A549 (cell line): ENCODE results near the gene TPSG1. TPM values are rescaled to one million over a fixed set of nuclear protein-coding genes. Genes with fewer than 3 reads are reported as not detected.
A peak's percentile ranks its signal among the peaks of the same experiment; 100 is the strongest.

Experiments
- ATAC-seq, 2 experiments: fragments of 200-7000 bp in 1 of 2; fragments of >200 bp in 1 of 2; cut with Nextera tagmentation in 1 of 2; cut with Tn5 transposase in 1 of 2; 3 replicates each; pipeline versions ENCODE4 v1.8.0 to v1.9.1; 2018 to 2020; ENCODE audit warnings: mild to moderate bottlenecking in 1 of 2, moderate library complexity in 1 of 2
- CTCF ChIA-PET: fragments of 300-600 bp; sonication (Branson Sonifier 250); formaldehyde crosslinking; extraction: SDS; loops from one replicate; lab custom pipeline; 2021; ENCODE audit warnings: antibody characterized with exemption, inconsistent platforms; lab: Yijun Ruan, JAX
- POLR2A ChIA-PET: fragments of 350-600 bp; formaldehyde crosslinking; extraction: SDS; loops from one replicate; lab custom pipeline; 2021; ENCODE audit warnings: antibody characterized with exemption, inconsistent platforms; lab: Yijun Ruan, JAX
- DNase-seq, 2 experiments: peaks; one replicate each; pipeline versions ENCODE4 v3.0.0 to v3.0.0-alpha.2; 2011 to 2016; ENCODE audit warnings: low read depth in 1 of 2, low spot score in 1 of 2
- FAIRE-seq: peaks from 2 replicates; lab custom pipeline; 2011; peaks lifted over from hg19 to GRCh38; lab: Jason Lieb, UNC
- H3K27ac ChIP-seq, 2 experiments: fragments of >200 bp; sonication (Bioruptor Twin); formaldehyde crosslinking; 3 replicates each; pipeline ENCODE4 v1.5.1; 2016 to 2017
- H3K4me1 ChIP-seq: fragments of >200 bp; sonication (Bioruptor Twin); formaldehyde crosslinking; 3 replicates; pipeline ENCODE4 v1.6.1; 2016
- H3K4me2 ChIP-seq: fragments of >200 bp; sonication (Bioruptor Twin); formaldehyde crosslinking; 3 replicates; pipeline ENCODE4 v1.6.1; 2016
- H3K4me3 ChIP-seq: fragments of >200 bp; sonication (Bioruptor Twin); formaldehyde crosslinking; 3 replicates; pipeline ENCODE4 v1.5.1; 2016
- H3K9me3 ChIP-seq: fragments of >200 bp; sonication (Bioruptor Twin); formaldehyde crosslinking; 3 replicates; pipeline ENCODE4 v1.6.1; 2016
- BHLHE40 ChIP-seq: IDR thresholded peaks from 2 replicates; pipeline ENCODE4 v1.6.1; 2012; ENCODE audit warnings: low read depth, low read length, inconsistent platforms
- CBX2 ChIP-seq: fragments of 200-600 bp; sonication (generic); IDR thresholded peaks from 2 replicates; pipeline ENCODE4 v1.6.1; 2016; ENCODE audit warnings: low read depth, mild to moderate bottlenecking, borderline replicate concordance
- CBX8 ChIP-seq: fragments of 200-600 bp; sonication (generic); IDR thresholded peaks from 2 replicates; pipeline ENCODE4 v1.6.1; 2016
- CHD4 ChIP-seq: fragments of 200-600 bp; sonication (generic); IDR thresholded peaks from 2 replicates; pipeline ENCODE4 v1.6.1; 2016; ENCODE audit warnings: antibody characterized with exemption, mild to moderate bottlenecking, borderline replicate concordance
- EHF ChIP-seq: fragments of 250-450 bp; sonication (Bioruptor Pico); IDR thresholded peaks from 2 replicates; pipeline ENCODE4 v1.5.0; 2020; ENCODE audit warnings: mild to moderate bottlenecking
- EP300 ChIP-seq, 2 experiments: fragments of >200 bp; sonication (Bioruptor Twin); formaldehyde crosslinking; IDR thresholded peaks; 2 replicates in 1 of 2; 3 replicates in 1 of 2; pipeline ENCODE4 v1.6.1; 2016 to 2017
- FOSL2 ChIP-seq, 2 experiments: fragments of 450-650 bp in 1 of 2; fragments of >200 bp in 1 of 2; sonication (Bioruptor Twin) in 1 of 2; formaldehyde crosslinking; IDR thresholded peaks; 2 replicates each; pipeline versions ENCODE4 v1.5.0 to v1.6.1; 2016 to 2020; ENCODE audit warnings: mild to moderate bottlenecking in 1 of 2, moderate library complexity in 1 of 2
- HOXA7 ChIP-seq: fragments of 250-450 bp; sonication (Bioruptor Pico); IDR thresholded peaks from 2 replicates; pipeline ENCODE4 v1.5.0; 2020; ENCODE audit warnings: mild to moderate bottlenecking, moderate library complexity
- JUN ChIP-seq, 2 experiments: fragments of >200 bp; sonication (Bioruptor Twin); formaldehyde crosslinking; IDR thresholded peaks; 2 replicates in 1 of 2; 3 replicates in 1 of 2; pipeline ENCODE4 v1.6.1; 2016 to 2017
- JUNB ChIP-seq: fragments of >200 bp; sonication (Bioruptor Twin); formaldehyde crosslinking; IDR thresholded peaks from 2 replicates; pipeline ENCODE4 v1.6.1; 2016
- MAX ChIP-seq: IDR thresholded peaks from 2 replicates; pipeline ENCODE4 v1.6.1; 2012
- MYC ChIP-seq: IDR thresholded peaks from 2 replicates; pipeline ENCODE4 v1.6.1; 2012; ENCODE audit warnings: mild to moderate bottlenecking, inconsistent platforms, low read length, improper control_type of control experiment, borderline replicate concordance
- NR3C1 ChIP-seq: fragments of >200 bp; sonication (Bioruptor Twin); formaldehyde crosslinking; IDR thresholded peaks from 3 replicates; pipeline ENCODE4 v1.6.1; 2017
- RAD21 ChIP-seq, 2 experiments: fragments of >200 bp in 1 of 2; sonication (Bioruptor Twin) in 1 of 2; formaldehyde crosslinking in 1 of 2; IDR thresholded peaks in 1 of 2; conservative IDR thresholded peaks in 1 of 2; 2 replicates in 1 of 2; 3 replicates in 1 of 2; pipeline ENCODE4 v1.6.1; 2012 to 2018; ENCODE audit warnings: inconsistent platforms in 1 of 2
- RFX5 ChIP-seq: fragments of 450-650 bp; IDR thresholded peaks from 2 replicates; pipeline ENCODE4 v1.7.1; 2014; ENCODE audit warnings: antibody characterized with exemption, mild to moderate bottlenecking, moderate library complexity
- RNF2 ChIP-seq: fragments of 200-600 bp; sonication (generic); IDR thresholded peaks from 2 replicates; pipeline ENCODE4 v1.6.1; 2016; ENCODE audit warnings: low read depth, mild to moderate bottlenecking, antibody characterized with exemption, moderate library complexity, borderline replicate concordance
- SREBF2 ChIP-seq: fragments of 450-650 bp; IDR thresholded peaks from 2 replicates; pipeline ENCODE4 v1.6.1; 2014; ENCODE audit warnings: mild to moderate bottlenecking, moderate library complexity
- TFCP2L1 ChIP-seq: fragments of 250-450 bp; sonication (Bioruptor Pico); IDR thresholded peaks from 2 replicates; pipeline ENCODE4 v1.5.0; 2021; ENCODE audit warnings: mild to moderate bottlenecking
- USF2 ChIP-seq: fragments of 450-650 bp; IDR thresholded peaks from 2 replicates; pipeline ENCODE4 v1.6.1; 2014; ENCODE audit warnings: antibody characterized with exemption
- ZNF302 ChIP-seq: fragments of 250-450 bp; sonication (Bioruptor Pico); IDR thresholded peaks from 2 replicates; pipeline ENCODE4 v1.9.0; 2021; ENCODE audit warnings: inconsistent platforms, mild to moderate bottlenecking, moderate library complexity
- ZSCAN20 ChIP-seq: fragments of 250-450 bp; sonication (Bioruptor Pico); IDR thresholded peaks from 2 replicates; pipeline ENCODE4 v1.8.0; 2022; ENCODE audit warnings: mild to moderate bottlenecking, moderate library complexity
- WGBS: methylation state at CpG from one replicate; pipeline ENCODE4 v1.1.6; 2017; ENCODE audit errors: missing lambda C conversion rate; 5-methylcytosine and 5-hydroxymethylcytosine counted together
- polyA plus RNA-seq, 4 experiments: library from polyadenylated mRNA; depleted of rRNA in 3 of 4; stranded (reverse); fragments of >200 nt; fragmentation: RNase III in 1 of 4; extraction: RNeasy Plus Mini Kit Qiagen cat#74134 plus additional on column Dnase treatment in 1 of 4; gene quantifications; 2 replicates in 3 of 4; 3 replicates in 1 of 4; pipeline ENCODE4 v1.2.3, GENCODE V29; 2011 to 2017

TPSG1 gene
- polyA plus RNA-seq, 2 of the 4 experiments (the other 2 are of a cell fraction), result not detected

DNA sequence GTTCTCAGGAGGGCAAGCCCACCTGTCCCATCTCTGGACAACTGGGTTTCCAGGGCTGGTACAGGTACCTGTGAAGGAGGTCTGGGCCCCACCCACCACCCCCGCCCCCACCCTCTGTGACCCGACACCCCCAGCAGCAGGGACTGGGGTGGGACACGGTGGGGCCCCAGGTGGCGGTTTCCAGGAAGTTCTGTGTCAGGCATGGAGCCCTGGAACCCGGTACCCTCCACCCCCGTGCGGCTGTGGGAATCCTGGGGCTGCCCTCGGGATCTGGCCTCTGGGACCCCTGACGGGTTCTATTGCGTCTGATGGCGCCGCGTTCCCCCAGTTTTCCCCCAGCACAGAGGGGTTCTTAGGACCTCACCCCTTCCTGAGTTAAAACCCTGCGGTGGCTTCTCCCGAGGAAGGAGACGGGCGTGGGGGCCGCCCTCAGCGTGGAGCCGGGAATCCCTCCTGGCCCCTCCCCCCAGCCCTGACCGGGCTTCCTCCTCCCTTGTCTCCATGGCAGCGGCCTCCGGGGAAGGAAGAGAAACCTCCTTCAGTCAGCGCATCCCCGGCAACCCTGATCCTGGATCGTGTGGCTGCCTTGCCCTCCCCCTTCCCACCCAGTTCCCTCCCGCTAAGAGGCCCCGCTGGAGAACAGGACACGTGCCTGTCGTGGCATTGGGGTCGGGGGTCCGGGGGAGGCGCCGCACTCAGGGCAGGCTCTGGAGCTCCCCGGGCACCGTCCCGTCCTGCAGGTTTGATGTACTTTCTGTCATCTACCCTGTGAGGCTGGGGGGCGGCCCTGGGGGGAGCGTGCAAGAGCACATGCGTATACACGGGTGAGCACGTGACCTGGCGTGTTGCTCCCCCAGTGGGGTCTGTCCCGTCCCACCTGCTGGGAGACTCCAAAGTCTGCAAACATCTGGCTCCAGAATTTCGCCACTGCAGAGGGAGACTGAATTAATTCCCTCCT lies 41.8 kb downstream of the TPSG1 start:
- H3K4me2 ChIP-seq, result peak overlapping the region; percentile 100
- H3K4me3 ChIP-seq, result peak overlapping the region; percentile 36
- TF ChIP-seq RNF2 (no peak), BHLHE40 (no peak), FOSL2 (IDR thresholded peaks at IDR 0.05) (no peak), FOSL2 (CRISPR knock-in tag; IDR thresholded peaks at IDR 0.05) (peak; percentile 7; the same call in 1 of the 2 replicates), ZNF302 (CRISPR knock-in tag) (no peak), MAX (0 out of 2 replicates have a peak, but pooled peaks have one; percentile 22), SREBF2 (no peak), EHF (CRISPR knock-in tag) (no peak), RFX5 (no peak), EP300 (IDR thresholded peaks at IDR 0.05) (no peak), HOXA7 (no peak), CBX2 (no peak), ZSCAN20 (CRISPR knock-in tag) (no peak), TFCP2L1 (CRISPR knock-in tag) (no peak), JUN (IDR thresholded peaks at IDR 0.05) (no peak)
- POLR2A ChIA-PET, result no interaction called here
- DNase-seq (peak; percentile 58 to 69), FAIRE-seq (no peak), ATAC-seq (peak; percentile 45 to 63; a peak in 5 of 6 replicates)
- CTCF ChIA-PET, result interaction anchor here (0.8 to 5.6 kb wide), 12 partner anchors 9 to 126 kb away, joined by 3 to 53 read pairs (median 7); no protein-coding TSS in a partner anchor
- 42% methylated on average over 35 of the region's 45 CpGs for WGBS
- H3K27ac ChIP-seq, result peak overlapping the region; percentile 97 to 100
- H3K4me1 ChIP-seq, result peaks cover 49% of the 10 kb centered on the region
- H3K9me3 ChIP-seq, result no peaks in the 10 kb centered on the region

- peak overlapping the region; percentile 97 to 100 for H3K27ac ChIP-seq
- ATAC-seq (peak; percentile 58 to 79), DNase-seq (peak; percentile 57 to 83), FAIRE-seq (no peak)
- CTCF ChIA-PET, result interaction anchor here (0.7 to 5.6 kb wide), 10 partner anchors 11 to 79 kb away, joined by 3 to 53 read pairs (median 4); no protein-coding TSS in a partner anchor
- no peaks in the 10 kb centered on the region for H3K9me3 ChIP-seq
- POLR2A ChIA-PET, result no interaction called here
- no CpG with 5 or more reads among the region's 19 CpGs for WGBS
- H3K4me3 ChIP-seq, result peak overlapping the region; percentile 36; the same call in 2 of the 3 replicates
- peak overlapping the region; percentile 100 for H3K4me2 ChIP-seq
- H3K4me1 ChIP-seq, result peaks cover 49% of the 10 kb centered on the region
- TF ChIP-seq FOSL2 (IDR thresholded peaks at IDR 0.05), result peak; percentile 57; the same call in 1 of the 2 replicates
- TF ChIP-seq FOSL2 (CRISPR knock-in tag; IDR thresholded peaks at IDR 0.05), result peak; percentile 95
- TF ChIP-seq CHD4, result no peak
- TF ChIP-seq JUNB, result peak; percentile 35; the same call in 1 of the 2 replicates
- TF ChIP-seq EP300 (IDR thresholded peaks at IDR 0.05), result peak; percentile 13 to 33; a peak in 2 of 5 replicates
- peak; percentile 70; the same call in 1 of the 2 replicates for TF ChIP-seq MYC
- peak in 1 of 2 experiments; percentile 48; a peak in 1 of 5 replicates for TF ChIP-seq JUN (IDR thresholded peaks at IDR 0.05)
- no peak for TF ChIP-seq CBX8
- peak; percentile 72 for TF ChIP-seq MAX
- peak in 1 of 2 experiments; percentile 21; a peak in 1 of 5 replicates for TF ChIP-seq RAD21 (conservative IDR thresholded peaks at IDR 0.05 in 1 of 2, IDR thresholded peaks at IDR 0.05 in 1 of 2)
- TF ChIP-seq NR3C1, result no peak
- TF ChIP-seq USF2, result no peak
- TF ChIP-seq, all 56 proteins: peak for 7
These were observed 42.8 kb downstream of the TPSG1 start for GRCh38 chr16:1182316-1182671.
